GM12878 (cell line): ENCODE results near the gene GRPEL2. TPM values are rescaled to one million over a fixed set of nuclear protein-coding genes. Genes with fewer than 3 reads are reported as not detected.

Experiments used
- ATAC-seq: fragments of 200-7000 bp; cut with Tn5 transposase; 3 replicates; pipeline ENCODE4 v1.9.1; 2020; ENCODE audit warnings: mild to moderate bottlenecking, moderate library complexity
- BruUV-seq: library from RNA; stranded (reverse); fragments of 400-500 nt; replicated peaks from 2 replicates; lab custom pipeline; 2021; lab: Mats Ljungman, UMichigan
- CTCF ChIA-PET: fragments of 300-600 bp; sonication (Branson Sonifier 250); formaldehyde crosslinking; extraction: SDS; loops from one replicate; lab custom pipeline; 2021; ENCODE audit warnings: inconsistent platforms; lab: Yijun Ruan, JAX
- POLR2A ChIA-PET: fragments of 350-600 bp; formaldehyde crosslinking; extraction: SDS; loops from one replicate; lab custom pipeline; 2021; ENCODE audit warnings: inconsistent platforms; lab: Charles Lee
- RAD21 ChIA-PET: fragments of 300-600 bp; sonication (Branson Sonifier 250); formaldehyde crosslinking; loops from one replicate; lab custom pipeline; 2023; ENCODE audit warnings: antibody characterized with exemption; ENCODE audit not compliant: unreplicated experiment; lab: Charles Lee
- SMC1A ChIA-PET: fragments of 300-600 bp; sonication (Branson Sonifier 250); formaldehyde crosslinking; loops from one replicate; lab custom pipeline; 2023; ENCODE audit not compliant: unreplicated experiment, uncharacterized antibody; lab: Charles Lee
- DNase-seq: peaks from one replicate; pipeline ENCODE4 v3.0.0-alpha.2; 2011; ENCODE audit warnings: low read depth, low spot score
- FAIRE-seq: peaks from 3 replicates; lab custom pipeline; 2011; peaks lifted over from hg19 to GRCh38; lab: Jason Lieb, UNC
- H2AFZ ChIP-seq: 2 replicates; pipeline ENCODE4 v1.6.0; 2011; ENCODE audit warnings: low read depth, low read length, control low read depth; ENCODE audit not compliant: control insufficient read depth
- H3K27ac ChIP-seq: 2 replicates; pipeline ENCODE4 v1.5.1; 2011; ENCODE audit warnings: control low read depth; ENCODE audit not compliant: control insufficient read depth, insufficient read depth
- H3K27me3 ChIP-seq, 2 experiments: replicated peaks in 1 of 2; 2 replicates each; pipeline versions ENCODE4 v1.6.0 to v1.6.1; 2011; ENCODE audit warnings: low read length in 1 of 2; ENCODE audit not compliant: control insufficient read depth in 2 of 2, insufficient read depth in 2 of 2
- H3K36me3 ChIP-seq, 2 experiments: 2 replicates each; pipeline ENCODE4 v1.5.1; 2011; ENCODE audit warnings: low read length in 1 of 2; ENCODE audit not compliant: control insufficient read depth in 2 of 2, insufficient read depth in 2 of 2
- H3K4me1 ChIP-seq: 2 replicates; pipeline ENCODE4 v1.6.1; 2011; ENCODE audit warnings: mild to moderate bottlenecking, low read length, moderate library complexity, mixed read lengths; ENCODE audit not compliant: control insufficient read depth, insufficient read depth
- H3K4me2 ChIP-seq: 2 replicates; pipeline ENCODE4 v1.6.0; 2011; ENCODE audit warnings: control low read depth; ENCODE audit not compliant: control insufficient read depth, insufficient read depth
- H3K4me3 ChIP-seq: fragments of 200-600 bp; sonication (generic); 2 replicates; pipeline ENCODE4 v1.5.1; 2016
- H3K79me2 ChIP-seq: 2 replicates; pipeline ENCODE4 v1.6.0; 2011; ENCODE audit warnings: low read length; ENCODE audit not compliant: control insufficient read depth, insufficient read depth
- H3K9ac ChIP-seq: 2 replicates; pipeline ENCODE4 v1.8.0; 2011; ENCODE audit warnings: low read length, control low read depth, mixed read lengths; ENCODE audit not compliant: control insufficient read depth, insufficient read depth
- H3K9me3 ChIP-seq: replicated peaks from 3 replicates; pipeline ENCODE4 v1.5.1; 2011; ENCODE audit warnings: mild to moderate bottlenecking, low read length; ENCODE audit not compliant: control insufficient read depth, insufficient read depth
- H4K20me1 ChIP-seq: 2 replicates; pipeline ENCODE4 v1.6.0; 2011; ENCODE audit not compliant: control insufficient read depth, insufficient read depth
- DPF2 ChIP-seq: fragments of 450-650 bp; IDR thresholded peaks from 2 replicates; pipeline ENCODE4 v1.6.1; 2017; ENCODE audit warnings: mild to moderate bottlenecking
- EED ChIP-seq: sonication (generic); IDR thresholded peaks from 2 replicates; pipeline ENCODE4 v1.6.1; 2016; ENCODE audit warnings: antibody characterized with exemption, low read depth
- EP300 ChIP-seq, 2 experiments: fragments of 150-350 bp in 1 of 2; IDR thresholded peaks; 2 replicates each; pipeline ENCODE4 v1.6.1; 2011 to 2012; ENCODE audit warnings: low read depth in 2 of 2, low read length in 2 of 2, borderline replicate concordance in 1 of 2, improper control_type of control experiment in 1 of 2, inconsistent platforms in 1 of 2; ENCODE audit not compliant: control insufficient read depth in 1 of 2
- IRF4 ChIP-seq: IDR thresholded peaks from 2 replicates; pipeline ENCODE4 v1.6.1; 2011; ENCODE audit warnings: low read depth, low read length
- IRF5 ChIP-seq: fragments of 450-650 bp; IDR thresholded peaks from 2 replicates; pipeline ENCODE4 v1.6.1; 2017; ENCODE audit warnings: borderline replicate concordance
- MYC ChIP-seq: IDR thresholded peaks from 2 replicates; pipeline ENCODE4 v1.6.1; 2011; ENCODE audit warnings: mild to moderate bottlenecking, low read length, moderate library complexity, inconsistent platforms; ENCODE audit not compliant: insufficient read depth, insufficient replicate concordance, insufficient read length, severe bottlenecking
- NFYA ChIP-seq: IDR thresholded peaks from 2 replicates; pipeline ENCODE4 v1.6.1; 2011; ENCODE audit warnings: low read depth, mild to moderate bottlenecking, low read length, improper control_type of control experiment, borderline replicate concordance
- NFYB ChIP-seq: IDR thresholded peaks from 2 replicates; pipeline ENCODE4 v1.6.1; 2011; ENCODE audit warnings: low read depth, mild to moderate bottlenecking, low read length, improper control_type of control experiment, moderate library complexity; ENCODE audit not compliant: insufficient read depth
- POLR2A ChIP-seq: IDR thresholded peaks from 2 replicates; pipeline ENCODE4 v1.6.1; 2011; ENCODE audit warnings: low read depth, mild to moderate bottlenecking, low read length
- PRDM15 ChIP-seq: fragments of 450-650 bp; formaldehyde crosslinking; IDR thresholded peaks from 2 replicates; pipeline ENCODE4 v1.4.0; 2020; ENCODE audit warnings: mild to moderate bottlenecking, moderate library complexity
- SMAD5 ChIP-seq: IDR thresholded peaks from 2 replicates; pipeline ENCODE4 v1.6.1; 2016; ENCODE audit warnings: antibody characterized with exemption, low read depth
- STAT1 ChIP-seq: fragments of 450-650 bp; conservative IDR thresholded peaks from 2 replicates; pipeline ENCODE4 v1.6.1; 2014; ENCODE audit warnings: antibody characterized with exemption, mild to moderate bottlenecking
- SUZ12 ChIP-seq: fragments of 200-600 bp; sonication (generic); IDR thresholded peaks from one replicate; pipeline ENCODE4 v1.6.1; 2018; ENCODE audit warnings: antibody characterized with exemption, mild to moderate bottlenecking; ENCODE audit not compliant: unreplicated experiment
- TAF1 ChIP-seq: IDR thresholded peaks from 2 replicates; pipeline ENCODE4 v1.6.1; 2011; ENCODE audit warnings: mild to moderate bottlenecking, low read depth, low read length, borderline replicate concordance
- YBX1 ChIP-seq: fragments of 450-650 bp; IDR thresholded peaks from 2 replicates; pipeline ENCODE4 v1.6.1; 2016; ENCODE audit warnings: antibody characterized with exemption
- ZBED1 ChIP-seq: IDR thresholded peaks from 2 replicates; pipeline ENCODE4 v1.6.1; 2016; ENCODE audit warnings: borderline replicate concordance
- ZNF207 ChIP-seq: fragments of 450-650 bp; IDR thresholded peaks from 2 replicates; pipeline ENCODE4 v1.6.1; 2014; ENCODE audit warnings: antibody characterized with exemption, mild to moderate bottlenecking, borderline replicate concordance
- WGBS: methylation state at CpG from one replicate; pipeline ENCODE4 v1.1.6; 2016; ENCODE audit warnings: low lambda C conversion rate; ENCODE audit not compliant: insufficient replicate concordance, insufficient coverage; ENCODE audit errors: missing lambda C conversion rate; 5-methylcytosine and 5-hydroxymethylcytosine counted together
- in situ Hi-C: fragments of 300-500 bp; cut with MboI; formaldehyde crosslinking; loops from 9 replicates; pipeline ENCODE4 v1.14.3; 2018; ENCODE audit warnings: mixed read lengths
- intact Hi-C: fragments of 100-400 bp; cut with micrococcal nuclease; formaldehyde crosslinking; loops from one replicate; pipeline ENCODE4 v1.14.2; 2022; ENCODE audit not compliant: unreplicated experiment
- polyA plus RNA-seq, 11 experiments: library from polyadenylated mRNA; depleted of rRNA in 4 of 11; unstranded in 6 of 11; stranded (reverse) in 5 of 11; fragments of >200 nt; fragmentation: Nextera tagmentation in 4 of 11; fragmentation: Illumina TruSeq in 1 of 11; extraction: Ambion mirVana in 4 of 11; extraction: Trizol in 1 of 11; gene quantifications; 1 replicate in 1 of 11; 2 replicates in 10 of 11; pipeline versions ENCODE4 v1.2.1 to v1.2.3, GENCODE V29; 2011 to 2016; ENCODE audit warnings: inconsistent platforms in 2 of 11, missing spikeins in 2 of 11, low read depth in 1 of 11
- total RNA-seq, 4 experiments: library from RNA; depleted of rRNA in 3 of 4; stranded (reverse); fragments of >200 nt in 3 of 4; fragmentation: Illumina TruSeq in 1 of 4; extraction: Trizol in 1 of 4; gene quantifications; 2 replicates each; pipeline versions ENCODE4 v1.2.1 to v1.2.3, GENCODE V29; 2013 to 2021

The GRPEL2 gene
- total and polyA plus RNA-seq, 10 of the 15 experiments (the other 5 are each of a cell fraction or from before 2014, with no cell fraction given) = 4.4 to 20.2 (median 14.1) TPM

GRCh38 chr5:149402291-149402690 lies 57.0 kb downstream of the GRPEL2 start:
- no peaks in the 10 kb centered on the region for H3K4me1 ChIP-seq
- in situ Hi-C loops (no loop called here), intact Hi-C loops (no loop called here)
- ChIA-PET SMC1A (no interaction called here), CTCF (no interaction called here), POLR2A (no interaction called here), RAD21 (no interaction called here)
- DNase-seq (no peak), ATAC-seq (no peak), FAIRE-seq (no peak)
- BruUV-seq = no TSS peak
- TF ChIP-seq PRDM15 (CRISPR knock-in tag) = no peak
- no peak for TF ChIP-seq IRF5
- no peak for TF ChIP-seq SUZ12
- no peak for TF ChIP-seq ZNF207
- TF ChIP-seq EP300 (IDR thresholded peaks at IDR 0.05; ENCODE audit: borderline replicate concordance in 1 of 2, control insufficient read depth in 1 of 2, low read depth in 2 of 2, low read length in 2 of 2) = no peak
- TF ChIP-seq YBX1 = no peak
- TF ChIP-seq TAF1 = no peak
- TF ChIP-seq DPF2 = no peak
- TF ChIP-seq EED = no peak
- TF ChIP-seq NFYB = no peak
- no peak for TF ChIP-seq MYC
- TF ChIP-seq NFYA = no peak
- TF ChIP-seq IRF4 = no peak
- TF ChIP-seq STAT1 = no peak
- TF ChIP-seq ZBED1 = no peak
- no peak for TF ChIP-seq SMAD5
- TF ChIP-seq POLR2A = no peak
- H3K4me2 ChIP-seq = no peak overlapping the region
- H3K27ac ChIP-seq = no peak overlapping the region
- no peaks in the 10 kb centered on the region for H3K79me2 ChIP-seq
- no peaks in the 10 kb centered on the region for H3K9me3 ChIP-seq
- no peaks in the 10 kb centered on the region for H3K36me3 ChIP-seq
- no peak overlapping the region for H3K4me3 ChIP-seq
- no peaks in the 10 kb centered on the region; a peak in 1 of 4 replicates for H3K27me3 ChIP-seq
- 56% methylated on average over 3 of the region's 3 CpGs for WGBS
- no peak overlapping the region for H3K9ac ChIP-seq
- no peak overlapping the region for H2AFZ ChIP-seq
- H4K20me1 ChIP-seq = no peaks in the 10 kb centered on the region
